Measurements from ENCODE around the gene HLA-DPB1.

HLA-DPB1 gene

DNA sequence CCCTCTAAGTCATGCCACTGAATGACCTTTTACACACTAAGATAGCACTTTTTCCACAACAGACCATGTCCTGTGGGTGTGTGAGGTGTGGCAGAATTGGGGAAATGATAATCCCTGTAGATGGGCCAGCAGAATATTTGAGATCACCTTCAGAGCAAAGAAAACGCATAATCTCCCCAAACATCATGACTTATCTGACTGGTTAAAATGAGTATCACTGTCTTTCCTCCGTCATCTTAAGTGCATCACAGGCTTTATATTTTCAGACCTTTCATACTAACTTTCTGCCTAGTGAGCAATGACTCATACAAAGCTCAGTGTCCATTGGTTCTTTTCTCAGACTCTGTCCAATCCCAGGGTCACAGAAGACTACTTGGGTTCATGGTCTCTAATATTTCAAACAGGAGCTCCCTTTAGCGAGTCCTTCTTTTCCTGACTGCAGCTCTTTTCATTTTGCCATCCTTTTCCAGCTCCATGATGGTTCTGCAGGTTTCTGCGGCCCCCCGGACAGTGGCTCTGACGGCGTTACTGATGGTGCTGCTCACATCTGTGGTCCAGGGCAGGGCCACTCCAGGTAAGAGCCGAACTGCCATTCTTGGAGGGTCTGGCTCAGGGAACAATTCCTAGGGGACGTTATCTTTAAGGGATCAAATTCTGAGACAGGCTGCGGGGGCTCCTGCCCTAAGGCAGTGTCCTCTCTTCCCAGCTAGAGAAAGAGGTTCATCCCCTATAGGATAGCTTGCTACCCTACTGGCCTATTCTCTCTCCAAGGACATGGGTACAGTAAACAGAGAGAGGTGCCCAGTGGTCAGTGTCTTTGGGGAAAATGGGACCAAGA lies at the start of gene HLA-DPB1:
HLA-DPB1 (plus strand) TSS at position 423 of the 838 bp plus-strand sequence; CDS start at position 475, 52 bp downstream.
- DNase-seq (ENCODE audit: extremely low spot score), result peak; percentile 61
- TF ChIP-seq NFRKB (IDR thresholded peaks at IDR 0.05) (no peak), FOXK2 (IDR thresholded peaks at IDR 0.05) (no peak)
- TF ChIP-seq, protein P1, sequence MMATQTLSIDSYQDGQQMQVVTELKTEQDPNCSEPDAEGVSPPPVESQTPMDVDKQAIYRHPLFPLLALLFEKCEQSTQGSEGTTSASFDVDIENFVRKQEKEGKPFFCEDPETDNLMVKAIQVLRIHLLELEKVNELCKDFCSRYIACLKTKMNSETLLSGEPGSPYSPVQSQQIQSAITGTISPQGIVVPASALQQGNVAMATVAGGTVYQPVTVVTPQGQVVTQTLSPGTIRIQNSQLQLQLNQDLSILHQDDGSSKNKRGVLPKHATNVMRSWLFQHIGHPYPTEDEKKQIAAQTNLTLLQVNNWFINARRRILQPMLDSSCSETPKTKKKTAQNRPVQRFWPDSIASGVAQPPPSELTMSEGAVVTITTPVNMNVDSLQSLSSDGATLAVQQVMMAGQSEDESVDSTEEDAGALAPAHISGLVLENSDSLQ (IDR thresholded peaks at IDR 0.05), result no peak
- ChIA-PET POLR2A (interaction anchor here (0.7 to 1.3 kb wide), 2 partner anchors 43 to 104 kb away, joined by 3 read pairs; no protein-coding TSS in a partner anchor), CTCF (no interaction called here)

DNA sequence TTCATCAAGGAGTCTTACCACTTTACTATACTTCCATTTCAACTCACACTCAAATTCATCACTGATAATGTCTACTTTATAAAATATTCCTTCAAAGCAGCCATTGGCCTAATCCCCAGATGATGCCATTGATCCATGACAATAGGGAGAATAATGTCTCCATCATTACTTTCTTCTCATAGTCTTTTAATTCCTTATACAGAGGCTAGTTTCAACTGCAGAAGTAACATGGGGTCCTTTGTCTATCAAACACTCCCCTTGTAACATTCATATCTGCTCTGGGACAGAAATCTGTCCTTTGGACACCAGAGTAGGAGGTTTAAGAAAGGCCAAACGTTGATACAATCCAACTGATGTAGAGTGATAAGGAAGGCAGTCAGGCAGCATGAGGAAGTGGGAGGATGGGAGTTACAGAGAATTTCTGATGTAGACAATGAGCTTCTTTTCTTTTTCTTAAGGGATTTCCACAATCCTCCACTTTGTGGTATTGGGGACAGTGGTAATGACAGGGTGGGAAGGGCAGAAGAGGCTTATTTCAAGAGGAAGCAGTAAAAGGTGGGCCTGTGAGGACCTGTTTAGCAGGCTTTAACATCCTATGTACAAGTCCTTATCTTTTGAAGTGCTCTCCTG lies 47.5 kb upstream of the HLA-DPB1 start:
- TF ChIP-seq HDGF (IDR thresholded peaks at IDR 0.05; ENCODE audit: borderline replicate concordance) (no peak), BHLHE40 (IDR thresholded peaks at IDR 0.05; ENCODE audit: borderline replicate concordance) (no peak), FOXA1 (IDR thresholded peaks at IDR 0.05) (no peak), NFRKB (IDR thresholded peaks at IDR 0.05) (no peak), ZNF384 (IDR thresholded peaks at IDR 0.05) (no peak), ARNT (IDR thresholded peaks at IDR 0.05) (no peak), SP1 (IDR thresholded peaks at IDR 0.05) (no peak), CTBP1 (IDR thresholded peaks at IDR 0.05; ENCODE audit: borderline replicate concordance) (no peak), L3MBTL2 (conservative IDR thresholded peaks at IDR 0.05) (no peak), FOXM1 (IDR thresholded peaks at IDR 0.05; ENCODE audit: borderline replicate concordance) (no peak), LEF1 (IDR thresholded peaks at IDR 0.05; ENCODE audit: borderline replicate concordance) (no peak), TARDBP (IDR thresholded peaks at IDR 0.05) (no peak), ELF4 (IDR thresholded peaks at IDR 0.05) (no peak)
- TF ChIP-seq, protein P1 (IDR thresholded peaks at IDR 0.05), result no peak
- ChIA-PET POLR2A (no interaction called here), CTCF (interaction anchor here (1.1 kb wide), 1 partner anchor 14 kb away, joined by 3 read pairs; no protein-coding TSS in a partner anchor)
- DNase-seq (ENCODE audit: extremely low spot score), result no peak

DNA sequence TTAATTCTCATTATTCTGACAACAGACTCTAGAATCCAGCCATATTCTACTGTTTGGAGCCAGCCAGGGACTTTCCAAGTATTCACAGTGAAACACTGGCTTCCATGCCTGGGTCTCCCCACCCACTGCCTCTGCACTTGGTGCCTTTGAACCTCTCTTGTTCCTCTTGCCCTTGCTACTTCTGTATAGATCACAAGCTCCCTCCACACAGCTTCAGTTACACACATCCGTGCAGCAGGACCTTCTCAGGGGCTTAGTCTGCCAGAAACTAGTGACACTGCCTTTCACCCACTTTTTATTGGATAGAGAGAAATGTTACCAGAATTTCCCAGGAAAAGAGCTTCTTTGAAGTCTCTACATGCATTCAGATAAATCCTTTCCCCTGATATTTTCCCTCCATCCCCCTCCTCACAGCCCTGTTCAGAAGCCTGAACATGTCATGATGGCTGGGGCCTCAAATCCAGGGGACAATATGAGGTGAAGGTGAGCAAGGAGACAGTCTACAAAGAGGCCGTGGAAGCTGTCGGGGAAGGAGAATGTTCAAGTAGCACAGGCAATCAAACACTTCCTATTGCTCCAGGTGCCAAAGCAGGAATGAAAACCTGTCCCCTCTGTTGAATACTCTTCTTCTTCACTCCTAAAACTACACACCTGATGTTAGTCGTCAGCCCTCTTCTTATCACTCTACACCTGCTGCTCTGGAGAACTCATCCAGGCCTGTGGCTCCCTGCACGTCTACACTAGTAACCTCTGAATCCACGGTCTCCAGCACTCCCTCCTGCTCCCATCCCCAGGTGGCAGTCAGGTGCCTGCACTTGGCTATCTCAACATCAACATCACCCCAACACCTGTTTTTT lies 46.2 kb upstream of the HLA-DPB1 start:
- TF ChIP-seq BHLHE40 (IDR thresholded peaks at IDR 0.05; ENCODE audit: borderline replicate concordance) (no peak), SP1 (IDR thresholded peaks at IDR 0.05) (no peak), ARNT (IDR thresholded peaks at IDR 0.05) (no peak), FOXA1 (IDR thresholded peaks at IDR 0.05) (no peak), L3MBTL2 (conservative IDR thresholded peaks at IDR 0.05) (no peak), SUZ12 (IDR thresholded peaks at IDR 0.05) (no peak), FOXM1 (IDR thresholded peaks at IDR 0.05; ENCODE audit: borderline replicate concordance) (no peak), CTBP1 (IDR thresholded peaks at IDR 0.05; ENCODE audit: borderline replicate concordance) (no peak), ZNF384 (IDR thresholded peaks at IDR 0.05) (no peak), ELF4 (IDR thresholded peaks at IDR 0.05) (no peak), LEF1 (IDR thresholded peaks at IDR 0.05; ENCODE audit: borderline replicate concordance) (no peak), FOXK2 (IDR thresholded peaks at IDR 0.05) (no peak), TARDBP (IDR thresholded peaks at IDR 0.05) (no peak), NFRKB (IDR thresholded peaks at IDR 0.05) (no peak)
- ChIA-PET POLR2A (no interaction called here), CTCF (no interaction called here)
- no peak for DNase-seq (ENCODE audit: extremely low spot score)

DNA sequence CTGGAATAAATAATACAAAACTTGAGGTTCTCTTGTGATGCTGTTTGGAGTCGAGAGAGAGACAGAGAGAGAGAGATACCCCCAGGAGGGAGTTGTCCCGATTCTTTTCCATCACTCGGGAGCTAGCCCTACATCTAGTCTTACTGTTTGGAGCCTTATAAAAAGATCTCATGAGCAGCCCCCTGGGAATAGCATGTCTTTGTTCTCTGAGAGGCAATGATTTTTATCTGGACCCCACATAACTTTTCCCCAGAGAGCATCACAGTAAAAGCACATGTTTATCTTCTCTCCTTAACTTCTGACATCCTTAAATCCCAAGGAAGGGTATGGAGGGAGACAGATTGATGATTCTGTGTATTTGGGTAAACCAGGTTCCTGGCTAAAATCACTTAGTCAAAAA lies 45.5 kb upstream of the HLA-DPB1 start:
- ChIA-PET POLR2A (no interaction called here), CTCF (no interaction called here)
- TF ChIP-seq LEF1 (IDR thresholded peaks at IDR 0.05; ENCODE audit: borderline replicate concordance) (no peak), FOXK2 (IDR thresholded peaks at IDR 0.05) (no peak), SP1 (IDR thresholded peaks at IDR 0.05) (no peak), ARNT (IDR thresholded peaks at IDR 0.05) (no peak), FOXM1 (IDR thresholded peaks at IDR 0.05; ENCODE audit: borderline replicate concordance) (no peak), HDGF (IDR thresholded peaks at IDR 0.05; ENCODE audit: borderline replicate concordance) (no peak), ELF4 (IDR thresholded peaks at IDR 0.05) (no peak), CTBP1 (IDR thresholded peaks at IDR 0.05; ENCODE audit: borderline replicate concordance) (no peak), ZNF384 (IDR thresholded peaks at IDR 0.05) (no peak), SUZ12 (IDR thresholded peaks at IDR 0.05) (no peak), BHLHE40 (IDR thresholded peaks at IDR 0.05; ENCODE audit: borderline replicate concordance) (no peak), FOXA1 (IDR thresholded peaks at IDR 0.05) (no peak), TARDBP (IDR thresholded peaks at IDR 0.05) (no peak), NFRKB (IDR thresholded peaks at IDR 0.05) (no peak), L3MBTL2 (conservative IDR thresholded peaks at IDR 0.05) (no peak)
- TF ChIP-seq, protein P1 (IDR thresholded peaks at IDR 0.05), result no peak

DNA sequence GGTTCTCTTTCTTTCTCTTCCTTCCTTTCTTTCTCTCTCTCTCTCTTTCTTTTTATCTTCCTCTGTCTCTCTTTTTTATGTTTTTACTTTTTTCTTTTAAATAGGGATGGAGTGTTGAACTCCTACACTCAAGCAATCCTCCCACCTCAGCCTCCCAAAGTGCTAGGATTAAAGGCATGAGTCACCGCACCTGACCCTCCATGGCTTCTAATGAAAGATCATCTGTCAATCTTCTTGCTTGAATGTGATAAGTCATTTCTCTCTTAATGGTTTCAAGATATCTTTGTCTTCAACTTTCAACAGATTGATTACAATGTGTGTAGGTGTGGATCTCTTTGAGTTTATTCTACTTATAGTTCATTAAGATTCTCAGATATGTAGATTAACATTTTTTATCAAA lies 41.2 kb upstream of the HLA-DPB1 start:
- TF ChIP-seq FOXM1 (IDR thresholded peaks at IDR 0.05; ENCODE audit: borderline replicate concordance) (no peak), TARDBP (IDR thresholded peaks at IDR 0.05) (no peak), SUZ12 (IDR thresholded peaks at IDR 0.05) (no peak), NFRKB (IDR thresholded peaks at IDR 0.05) (no peak), ELF4 (IDR thresholded peaks at IDR 0.05) (no peak), ZNF384 (IDR thresholded peaks at IDR 0.05) (no peak), LEF1 (IDR thresholded peaks at IDR 0.05; ENCODE audit: borderline replicate concordance) (no peak), FOXK2 (IDR thresholded peaks at IDR 0.05) (no peak), BHLHE40 (IDR thresholded peaks at IDR 0.05; ENCODE audit: borderline replicate concordance) (no peak), SP1 (IDR thresholded peaks at IDR 0.05) (no peak)
- CTCF ChIA-PET, result no interaction called here
- POLR2A ChIA-PET, result no interaction called here
- DNase-seq (ENCODE audit: extremely low spot score), result no peak

More for the DNA sequence above, 45.5 kb upstream of the HLA-DPB1 start:
- no peak for DNase-seq (ENCODE audit: extremely low spot score)

Data from HEK293T (cell line).